GM12873 (cell line): ENCODE data around the gene DHX40.

Source experiments
- TF ChIP-seq, protein P1 (sequence below): IDR thresholded peaks from 2 replicates; pipeline ENCODE4 v1.5.1; 2012; ENCODE audit warnings: low read depth, mild to moderate bottlenecking, moderate library complexity, low read length, control low read depth; ENCODE audit not compliant: insufficient read depth; ENCODE audit errors: missing control alignments

Gene DHX40

GRCh38 chr17:59527325-59527917, 38.0 kb upstream of the DHX40 start:
- TF ChIP-seq, protein P1, sequence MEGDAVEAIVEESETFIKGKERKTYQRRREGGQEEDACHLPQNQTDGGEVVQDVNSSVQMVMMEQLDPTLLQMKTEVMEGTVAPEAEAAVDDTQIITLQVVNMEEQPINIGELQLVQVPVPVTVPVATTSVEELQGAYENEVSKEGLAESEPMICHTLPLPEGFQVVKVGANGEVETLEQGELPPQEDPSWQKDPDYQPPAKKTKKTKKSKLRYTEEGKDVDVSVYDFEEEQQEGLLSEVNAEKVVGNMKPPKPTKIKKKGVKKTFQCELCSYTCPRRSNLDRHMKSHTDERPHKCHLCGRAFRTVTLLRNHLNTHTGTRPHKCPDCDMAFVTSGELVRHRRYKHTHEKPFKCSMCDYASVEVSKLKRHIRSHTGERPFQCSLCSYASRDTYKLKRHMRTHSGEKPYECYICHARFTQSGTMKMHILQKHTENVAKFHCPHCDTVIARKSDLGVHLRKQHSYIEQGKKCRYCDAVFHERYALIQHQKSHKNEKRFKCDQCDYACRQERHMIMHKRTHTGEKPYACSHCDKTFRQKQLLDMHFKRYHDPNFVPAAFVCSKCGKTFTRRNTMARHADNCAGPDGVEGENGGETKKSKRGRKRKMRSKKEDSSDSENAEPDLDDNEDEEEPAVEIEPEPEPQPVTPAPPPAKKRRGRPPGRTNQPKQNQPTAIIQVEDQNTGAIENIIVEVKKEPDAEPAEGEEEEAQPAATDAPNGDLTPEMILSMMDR: no peak

GRCh38 chr17:59527931-59528330, 37.5 kb upstream of the DHX40 start:
- TF ChIP-seq, protein P1: no peak

GRCh38 chr17:59530531-59530930, 34.9 kb upstream of the DHX40 start:
- TF ChIP-seq, protein P1: no peak

DNA sequence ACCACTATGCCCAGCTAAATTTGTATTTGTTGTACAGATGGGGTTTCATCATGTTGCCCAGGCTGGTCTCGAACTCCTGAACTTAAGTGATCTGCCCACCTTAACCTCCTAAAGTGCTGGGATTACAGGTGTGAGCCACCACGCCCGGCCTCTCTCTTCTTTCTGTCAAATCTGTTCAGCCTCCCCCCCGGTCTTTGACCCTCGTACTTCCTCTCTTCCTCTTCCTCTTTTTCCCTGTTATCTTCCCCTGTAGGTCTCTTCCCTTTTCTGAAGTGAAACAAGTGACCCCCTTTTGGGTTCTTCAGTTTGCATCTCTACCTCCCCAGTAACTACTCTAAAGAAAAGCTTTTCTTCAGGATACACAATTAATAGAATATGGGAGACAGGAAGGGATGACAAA, 31.7 kb upstream of the DHX40 start:
- TF ChIP-seq, protein P1: no peak

- TF ChIP-seq, protein P1: peak; percentile 32
Observed at GRCh38 chr17:59534583-59534982, 30.8 kb upstream of the DHX40 start.

DNA sequence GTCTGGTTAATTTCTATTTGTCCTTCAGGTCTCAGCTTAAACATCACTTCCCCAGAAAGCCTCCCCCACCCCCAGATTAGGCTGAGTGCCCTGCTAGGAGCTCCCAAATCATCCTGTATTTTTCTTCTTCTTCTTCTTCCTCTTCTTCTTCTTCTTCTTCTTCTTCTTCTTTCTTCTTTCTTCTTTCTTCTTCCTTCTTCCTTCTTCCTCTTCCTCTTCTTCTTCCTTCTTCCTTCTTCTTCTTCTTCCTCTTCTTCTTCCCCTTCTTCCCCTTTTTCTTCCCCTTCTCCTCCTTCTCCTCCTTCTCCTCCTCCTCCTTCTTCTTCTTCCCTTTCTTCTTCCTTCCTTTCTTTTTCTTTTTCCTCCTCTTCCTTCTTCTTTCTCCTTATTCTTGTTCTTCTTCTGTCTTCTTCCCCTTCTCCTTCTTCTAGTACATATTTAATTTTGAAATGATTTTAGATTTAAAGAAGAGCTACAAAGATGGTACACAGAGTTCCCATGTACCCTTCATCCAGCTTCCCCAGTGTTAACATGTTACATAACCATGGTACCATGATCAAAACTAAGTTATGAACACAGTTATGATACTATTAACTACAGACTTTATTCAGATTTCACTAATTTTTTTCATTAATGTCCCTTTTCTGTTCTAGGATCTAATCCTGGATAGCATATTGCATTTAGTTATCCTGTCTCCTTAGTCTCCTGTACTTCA, 27.1 kb upstream of the DHX40 start:
- TF ChIP-seq, protein P1: no peak

DNA sequence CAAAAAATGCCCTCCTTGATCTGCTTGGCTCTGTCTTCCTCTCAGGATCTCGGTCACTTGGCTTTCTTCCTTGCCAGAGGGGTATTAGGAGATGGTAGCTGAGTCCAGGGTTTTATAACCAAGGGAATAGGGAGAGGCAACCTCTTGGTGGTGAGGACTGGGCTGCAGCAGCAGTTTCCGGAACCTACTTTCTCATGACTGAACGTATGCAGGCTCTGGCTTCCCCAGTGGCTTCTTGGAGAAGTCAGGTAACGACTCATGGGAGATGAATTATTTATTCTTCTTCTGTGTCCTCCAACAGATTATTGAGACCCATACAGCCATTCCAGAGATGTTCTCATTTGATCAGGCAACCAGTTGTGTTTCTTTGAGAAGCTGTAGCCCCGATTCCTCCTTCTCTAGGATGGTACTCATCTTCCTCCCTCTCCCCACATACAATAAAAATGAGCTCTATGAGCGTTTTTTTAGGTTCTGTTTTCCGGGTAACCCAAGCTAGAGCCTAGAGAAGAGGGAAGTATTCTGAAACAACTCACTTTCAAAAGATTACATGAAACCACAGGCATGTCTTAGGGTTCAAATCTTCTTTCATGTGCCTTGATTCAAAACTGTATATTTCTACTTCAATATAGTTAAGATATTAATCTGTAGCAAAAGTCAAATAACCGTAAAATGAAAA, 22.3 kb upstream of the DHX40 start:
- TF ChIP-seq, protein P1: no peak
